Naive thymus-derived CD4-positive, alpha-beta T cell (primary cell): ENCODE data around the gene BNIP2. TPM values are rescaled to one million over a fixed set of nuclear protein-coding genes. Genes with fewer than 3 reads are reported as not detected.

Experiments used
- ATAC-seq: fragments of 150-1000 bp; cut with Tn5 transposase; 2 replicates; pipeline ENCODE4 v1.10.0; 2021; ENCODE audit warnings: mild to moderate bottlenecking, moderate library complexity
- CTCF ChIA-PET: fragments of 350-600 bp; sonication (Branson Sonifier 250); formaldehyde crosslinking; loops from one replicate; lab custom pipeline; 2021; ENCODE audit warnings: antibody characterized with exemption; lab: Charles Lee
- POLR2A ChIA-PET: fragments of 350-600 bp; sonication (Branson Sonifier 250); formaldehyde crosslinking; loops from one replicate; lab custom pipeline; 2021; ENCODE audit warnings: antibody characterized with exemption, inconsistent platforms; lab: Charles Lee
- DNase-seq, 9 donors: peaks; one replicate each; pipeline versions ENCODE4 v3.0.0 to v3.0.0-alpha.2; 2020 to 2022; ENCODE audit warnings: mixed read lengths in 1 of 9
- H3K27ac ChIP-seq: one replicate; pipeline ENCODE4 v1.7.0; 2013; ENCODE audit warnings: mild to moderate bottlenecking, low read depth, low read length, moderate library complexity
- H3K27me3 ChIP-seq, 2 donors: one replicate each; pipeline ENCODE4 v1.7.0; 2013; ENCODE audit warnings: low read length in 2 of 2, mild to moderate bottlenecking in 2 of 2, moderate library complexity in 2 of 2; ENCODE audit not compliant: control insufficient read depth in 2 of 2, insufficient read depth in 2 of 2
- H3K36me3 ChIP-seq, 3 experiments: 1 replicate in 2 of 3; 2 replicates in 1 of 3; pipeline ENCODE4 v1.7.0; 2013; ENCODE audit warnings: low read length in 3 of 3, mild to moderate bottlenecking in 3 of 3, moderate library complexity in 1 of 3; ENCODE audit not compliant: insufficient read depth in 3 of 3, control insufficient read depth in 2 of 3
- H3K4me1 ChIP-seq, 2 donors: one replicate each; pipeline ENCODE4 v1.7.0; 2013; ENCODE audit warnings: low read length in 2 of 2, mild to moderate bottlenecking in 2 of 2, moderate library complexity in 1 of 2; ENCODE audit not compliant: control insufficient read depth in 2 of 2, insufficient read depth in 2 of 2
- H3K4me3 ChIP-seq: 2 replicates; pipeline ENCODE4 v1.7.0; 2013; ENCODE audit warnings: mild to moderate bottlenecking, low read length
- H3K9me3 ChIP-seq, 3 experiments: 1 replicate in 2 of 3; 2 replicates in 1 of 3; pipeline ENCODE4 v1.7.0; 2013; ENCODE audit warnings: low read length in 3 of 3; ENCODE audit not compliant: control insufficient read depth in 2 of 3
- H3K27ac Mint-ChIP-seq, 9 donors: one replicate each; pipeline ENCODE4 v1.8.0; 2020 to 2022; ENCODE audit warnings: mixed read lengths in 9 of 9, mild to moderate bottlenecking in 8 of 9, moderate library complexity in 5 of 9, inconsistent platforms in 2 of 9
- H3K27me3 Mint-ChIP-seq, 5 donors: one replicate each; pipeline ENCODE4 v1.8.0; 2021 to 2022; ENCODE audit warnings: mixed read lengths in 5 of 5, mild to moderate bottlenecking in 1 of 5
- H3K36me3 Mint-ChIP-seq, 5 donors: one replicate each; pipeline ENCODE4 v1.8.0; 2020 to 2022; ENCODE audit warnings: mixed read lengths in 5 of 5, mild to moderate bottlenecking in 3 of 5, inconsistent platforms in 1 of 5
- H3K4me1 Mint-ChIP-seq, 7 donors: one replicate each; pipeline ENCODE4 v1.8.0; 2020 to 2022; ENCODE audit warnings: mixed read lengths in 7 of 7, mild to moderate bottlenecking in 3 of 7, inconsistent platforms in 1 of 7
- H3K4me3 Mint-ChIP-seq, 10 donors: one replicate each; pipeline ENCODE4 v1.8.0; 2020 to 2022; ENCODE audit warnings: mild to moderate bottlenecking in 10 of 10, mixed read lengths in 10 of 10, moderate library complexity in 6 of 10, inconsistent platforms in 2 of 10
- H3K9me3 Mint-ChIP-seq, 11 donors: one replicate each; pipeline ENCODE4 v1.8.0; 2020 to 2022; ENCODE audit warnings: mixed read lengths in 11 of 11, mild to moderate bottlenecking in 4 of 11, inconsistent platforms in 1 of 11, moderate library complexity in 1 of 11
- intact Hi-C, 2 donors: fragments of 100-400 bp; cut with micrococcal nuclease; formaldehyde crosslinking; loops; one replicate each; pipeline ENCODE4 v1.15.1; 2023
- polyA plus RNA-seq, 2 donors: library from polyadenylated mRNA; unstranded; fragments of 300-500 nt; fragmentation: Illumina TruSeq; gene quantifications; one replicate each; pipeline ENCODE4 v1.2.3, GENCODE V29; 2021
- total RNA-seq, 6 experiments: library from RNA in 5 of 6; stranded (reverse) in 5 of 6; gene quantifications; 1 replicate in 5 of 6; 2 replicates in 1 of 6; pipeline ENCODE4 v1.2.3 and lab custom pipeline; 2021 to 2026

The BNIP2 gene, protein sequence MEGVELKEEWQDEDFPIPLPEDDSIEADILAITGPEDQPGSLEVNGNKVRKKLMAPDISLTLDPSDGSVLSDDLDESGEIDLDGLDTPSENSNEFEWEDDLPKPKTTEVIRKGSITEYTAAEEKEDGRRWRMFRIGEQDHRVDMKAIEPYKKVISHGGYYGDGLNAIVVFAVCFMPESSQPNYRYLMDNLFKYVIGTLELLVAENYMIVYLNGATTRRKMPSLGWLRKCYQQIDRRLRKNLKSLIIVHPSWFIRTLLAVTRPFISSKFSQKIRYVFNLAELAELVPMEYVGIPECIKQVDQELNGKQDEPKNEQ
- 100 to 1,000 TPM in 1 of 5 experiments, 10 to 100 TPM in 4; 76.1 to 116 (median 87.0) TPM for total RNA-seq
- 100 to 1,000 TPM in 1 of 2 donors, 10 to 100 TPM in 1; 98.3 to 109 TPM for polyA plus RNA-seq
- 135 reads per million, percentile 89 among the genes with 10 or more reads in this experiment for total RNA-seq (lab: John Stamatoyannopoulos, UW)

DNA sequence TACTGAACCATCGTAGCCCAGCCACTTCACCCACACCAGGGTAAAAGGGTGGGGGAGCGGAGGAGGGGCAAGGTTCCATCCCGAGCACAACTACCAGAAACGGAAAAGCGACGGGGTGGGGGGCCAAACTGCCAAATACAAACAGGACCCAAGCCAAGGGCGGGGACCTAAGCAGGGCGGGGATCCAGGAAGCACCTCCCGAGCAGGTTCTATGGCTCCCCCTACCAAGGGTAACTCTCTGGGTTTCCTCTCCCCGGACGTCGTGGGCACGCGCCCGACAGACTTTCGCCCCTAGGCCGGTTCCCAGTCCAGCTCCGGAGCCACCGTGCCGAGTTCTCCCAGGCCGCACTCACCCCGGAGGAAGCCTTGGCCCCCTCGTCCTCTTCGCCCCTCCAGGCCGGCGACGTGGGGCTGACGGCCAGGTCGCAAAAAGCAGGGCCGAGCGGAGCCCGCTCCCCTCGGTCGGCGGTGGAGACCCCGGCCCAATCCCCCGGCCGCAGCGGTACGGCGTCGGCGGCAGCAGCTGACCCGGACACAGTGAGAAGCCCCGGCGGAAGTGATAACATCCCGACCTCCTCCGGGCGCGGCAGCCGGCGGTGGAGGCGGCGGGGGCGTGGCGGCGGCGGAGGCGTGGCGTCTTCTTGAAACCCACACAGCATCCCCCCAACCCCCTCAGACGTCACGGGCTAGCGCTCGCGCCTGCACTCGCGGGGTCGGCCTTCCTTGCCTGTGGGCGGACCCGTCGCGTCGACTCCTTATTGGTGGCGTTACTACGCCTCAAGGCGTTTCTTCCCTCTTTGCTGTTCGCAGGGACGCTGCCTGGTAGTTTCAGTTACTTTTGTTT is at the start of gene BNIP2:
Gene BNIP2, minus strand, starts transcription at position 539 of the 844 bp plus-strand sequence. CDS start 6,863 bp downstream, outside the sequence.
- no peaks in the 10 kb centered on the region for H3K27me3 ChIP-seq
- CTCF ChIA-PET, result interaction anchor here (0.6 to 1.2 kb wide), 4 partner anchors 8 to 782 kb away, joined by 3 to 5 read pairs (median 3); no protein-coding TSS in a partner anchor
- POLR2A ChIA-PET, result interaction anchor here (0.5 to 5.1 kb wide), 11 partner anchors 9 to 1398 kb away, joined by 3 to 35 read pairs (median 3); partner anchors contain the start of gene GTF2A2
- peaks cover 0 to 4% (median 0%) of the 10 kb centered on the region in 3 experiments for H3K36me3 ChIP-seq
- Mint-ChIP-seq H3K27ac (peak within 1 kb of the TSS; percentile 81 to 99 (median 99)), H3K4me3 (peak within 1 kb of the TSS; percentile 90 to 98 (median 96)), H3K9me3 (no peaks in the 10 kb centered on the region), H3K4me1 (peaks cover 35 to 57% (median 49%) of the 10 kb centered on the region in 7 donors), H3K27me3 (no peaks in the 10 kb centered on the region), H3K36me3 (peaks cover 0 to 17% (median 6%) of the 10 kb centered on the region in 5 donors)
- peak; percentile 95 for ATAC-seq
- H3K4me1 ChIP-seq, result peaks cover 29 to 30% of the 10 kb centered on the region in 2 donors
- H3K4me3 ChIP-seq, result peak within 1 kb of the TSS; percentile 97
- intact Hi-C loops, result loop anchor here (1.0 to 10.0 kb wide), 15 partner anchors 32 to 1156 kb away; partner anchors contain the start of genes ADAM10 (in 2 of the 2), GTF2A2 (in 2 of the 2), ICE2 (in 2 of the 2) and MINDY2 (in 2 of the 2)
- peak within 1 kb of the TSS; percentile 97 for H3K27ac ChIP-seq
- no peaks in the 10 kb centered on the region for H3K9me3 ChIP-seq
- DNase-seq, result peak; percentile 94 to 100 (median 99)

DNA sequence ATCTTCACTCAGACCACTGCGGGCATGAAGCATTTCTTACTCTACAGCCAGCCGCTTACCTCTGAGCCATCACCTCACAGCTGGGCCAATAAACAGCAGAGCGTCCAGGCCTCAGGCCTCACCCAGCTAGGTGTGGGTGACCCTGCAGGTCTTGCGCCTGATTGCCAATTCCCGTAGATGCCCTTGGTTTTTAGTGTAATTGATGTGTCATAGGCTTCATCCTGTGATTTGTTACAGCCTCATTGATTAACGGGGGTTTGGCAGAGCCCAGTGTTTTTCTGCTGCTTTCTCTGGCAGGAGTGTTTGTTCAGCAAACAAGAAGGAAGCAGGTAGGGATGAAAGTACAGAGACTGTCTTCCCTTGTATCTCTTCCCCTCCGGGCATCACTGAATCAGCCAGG is 49.6 kb upstream of the BNIP2 start:
- Histone ChIP-seq H3K36me3 (no peaks in the 10 kb centered on the region), H3K4me3 (no peak overlapping the region), H3K27ac (no peak overlapping the region), H3K9me3 (no peaks in the 10 kb centered on the region), H3K27me3 (peaks cover 0 to 4% of the 10 kb centered on the region in 2 donors), H3K4me1 (no peaks in the 10 kb centered on the region)
- no peak for DNase-seq
- Mint-ChIP-seq H3K4me1 (no peaks in the 10 kb centered on the region), H3K36me3 (peaks cover 0 to under 1% (median under 1%) of the 10 kb centered on the region in 5 donors), H3K27me3 (peaks cover under 1 to 17% (median under 1%) of the 10 kb centered on the region in 5 donors), H3K4me3 (no peak overlapping the region), H3K27ac (no peak overlapping the region), H3K9me3 (peaks cover 0 to 7% (median under 1%) of the 10 kb centered on the region in 11 donors)
- ChIA-PET POLR2A (no interaction called here), CTCF (interaction anchor here (0.5 kb wide), 1 partner anchor 592 kb away, joined by 6 read pairs; no protein-coding TSS in a partner anchor)
- ATAC-seq, result no peak
- intact Hi-C loops, result no loop called here

DNA sequence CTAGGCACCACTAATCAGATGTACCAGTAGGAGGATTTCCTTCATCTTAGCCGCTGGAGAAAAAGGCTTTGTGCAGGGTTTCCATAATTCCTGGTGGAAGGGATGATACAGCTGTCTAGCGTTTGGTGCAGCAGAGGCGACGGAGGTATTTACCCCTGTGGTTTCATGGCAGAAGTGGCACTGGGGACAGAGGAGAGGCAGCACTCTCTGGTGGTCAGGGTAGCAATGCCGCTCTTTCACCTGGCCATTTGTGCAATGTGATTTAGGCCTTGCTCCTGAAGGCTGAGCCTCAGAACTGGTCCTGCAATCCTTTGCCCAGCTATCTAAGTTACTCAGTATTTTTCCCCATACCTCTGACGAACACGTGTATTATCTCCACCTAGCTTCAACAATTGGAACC is 47.1 kb upstream of the BNIP2 start:
- POLR2A ChIA-PET, result no interaction called here
- ATAC-seq, result no peak

DNA sequence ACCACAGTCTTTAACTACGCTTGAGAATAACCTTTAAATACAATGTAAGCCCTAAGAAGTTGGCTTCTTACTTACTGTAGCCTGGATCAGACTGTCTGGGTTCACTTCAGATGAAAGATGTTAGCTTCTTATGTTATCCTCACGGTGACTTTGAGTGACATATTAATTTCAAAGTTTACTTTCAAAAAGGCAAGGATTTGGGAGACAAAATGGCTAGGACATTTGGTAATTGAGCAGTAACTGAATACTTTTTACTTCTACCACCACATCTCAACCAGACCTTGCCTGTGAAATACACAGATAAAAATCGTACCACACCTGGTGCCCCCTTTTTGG is 36.0 kb upstream of the BNIP2 start:
- no peak overlapping the region for H3K27ac Mint-ChIP-seq
- ChIA-PET CTCF (interaction anchor here (0.6 to 2.7 kb wide), 8 partner anchors 26 to 606 kb away, joined by 3 to 24 read pairs (median 5); no protein-coding TSS in a partner anchor), POLR2A (interaction anchor here (0.8 to 1.5 kb wide), 2 partner anchors 26 to 182 kb away, joined by 3 to 4 read pairs; no protein-coding TSS in a partner anchor)
- peaks cover 0 to 30% (median 0%) of the 10 kb centered on the region in 5 donors for H3K27me3 Mint-ChIP-seq
- H3K4me1 Mint-ChIP-seq, result peaks cover 0 to 3% (median 0%) of the 10 kb centered on the region in 7 donors
- H3K36me3 ChIP-seq, result no peaks in the 10 kb centered on the region
- H3K9me3 Mint-ChIP-seq, result peaks cover 0 to 1% (median 0%) of the 10 kb centered on the region in 11 donors
- DNase-seq, result no peak
- H3K36me3 Mint-ChIP-seq, result no peaks in the 10 kb centered on the region
- H3K27me3 ChIP-seq, result no peaks in the 10 kb centered on the region
- ATAC-seq, result no peak
- intact Hi-C loops, result loop anchor here (1.0 to 2.0 kb wide), 4 partner anchors 34 to 602 kb away; no protein-coding TSS in a partner anchor
- no peak overlapping the region for H3K4me3 ChIP-seq
- H3K4me1 ChIP-seq, result no peaks in the 10 kb centered on the region
- no peak overlapping the region for H3K27ac ChIP-seq
- H3K9me3 ChIP-seq, result no peaks in the 10 kb centered on the region
- no peak overlapping the region for H3K4me3 Mint-ChIP-seq

More for the DNA sequence above, 47.1 kb upstream of the BNIP2 start:
- Histone ChIP-seq H3K27me3 (no peaks in the 10 kb centered on the region), H3K9me3 (no peaks in the 10 kb centered on the region), H3K36me3 (no peaks in the 10 kb centered on the region), H3K4me3 (no peak overlapping the region), H3K4me1 (no peaks in the 10 kb centered on the region), H3K27ac (no peak overlapping the region)
- Mint-ChIP-seq H3K4me1 (no peaks in the 10 kb centered on the region), H3K27ac (no peak overlapping the region), H3K36me3 (no peaks in the 10 kb centered on the region), H3K9me3 (no peaks in the 10 kb centered on the region), H3K27me3 (peaks cover 0 to 25% (median 0%) of the 10 kb centered on the region in 5 donors), H3K4me3 (no peak overlapping the region)
- DNase-seq, result no peak
- CTCF ChIA-PET, result no interaction called here
- intact Hi-C loops, result no loop called here

DNA sequence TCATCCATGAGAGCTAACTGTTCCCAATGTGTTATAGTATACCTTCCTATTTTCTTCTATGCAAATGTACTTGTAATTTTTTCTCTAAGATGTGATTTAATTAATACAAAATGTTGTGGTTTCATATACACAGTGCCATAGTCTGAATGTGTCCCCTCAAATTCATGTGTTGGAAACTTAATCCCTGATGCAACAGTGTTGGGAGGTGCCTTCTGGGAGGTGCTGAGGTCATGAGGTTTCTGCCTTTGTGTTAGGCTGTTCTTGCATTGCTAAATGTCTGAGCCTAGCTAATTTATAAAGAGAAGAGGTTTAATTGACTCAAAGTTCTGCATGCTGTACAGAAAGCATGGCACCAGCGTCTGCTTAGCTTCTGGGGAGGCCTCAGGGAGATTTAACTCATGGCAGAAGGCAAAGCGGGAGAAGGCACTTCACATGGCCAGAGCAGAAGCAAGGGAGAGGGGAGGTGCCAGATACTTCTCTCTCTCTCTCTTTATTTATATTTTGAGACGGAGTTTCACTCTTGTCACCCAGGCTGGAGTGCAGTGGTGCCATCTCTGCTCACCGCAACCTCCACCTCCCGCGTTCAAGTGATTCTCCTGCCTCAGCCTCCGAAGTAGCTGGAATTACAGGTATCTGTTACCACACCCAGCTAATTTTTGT is 34.7 kb upstream of the BNIP2 start:
- intact Hi-C loops, result loop anchor here in 1 of 2 donors (2.0 kb wide), 1 partner anchor 33 kb away; no protein-coding TSS in a partner anchor
- Histone ChIP-seq H3K36me3 (no peaks in the 10 kb centered on the region), H3K4me3 (no peak overlapping the region), H3K27ac (no peak overlapping the region), H3K9me3 (no peaks in the 10 kb centered on the region), H3K27me3 (no peaks in the 10 kb centered on the region), H3K4me1 (no peaks in the 10 kb centered on the region)
- POLR2A ChIA-PET, result interaction anchor here (1.5 kb wide), 1 partner anchor 28 kb away, joined by 3 read pairs; no protein-coding TSS in a partner anchor
- no peak overlapping the region for H3K4me3 Mint-ChIP-seq
- CTCF ChIA-PET, result interaction anchor here (0.7 to 2.7 kb wide), 7 partner anchors 10 to 603 kb away, joined by 3 to 24 read pairs (median 3); no protein-coding TSS in a partner anchor
- H3K4me1 Mint-ChIP-seq, result peaks cover 0 to 3% (median 0%) of the 10 kb centered on the region in 7 donors
- peaks cover 0 to 20% (median 0%) of the 10 kb centered on the region in 5 donors for H3K27me3 Mint-ChIP-seq
- H3K27ac Mint-ChIP-seq, result no peak overlapping the region
- H3K9me3 Mint-ChIP-seq, result peaks cover 0 to 1% (median 0%) of the 10 kb centered on the region in 11 donors
- ATAC-seq (no peak), DNase-seq (no peak)
- H3K36me3 Mint-ChIP-seq, result no peaks in the 10 kb centered on the region
